GM19452 (cell line): ENCODE data around the gene LRSAM1.

ENCODE experiments used
- ATAC-seq: cut with Tn5 transposase; IDR thresholded peaks from one replicate; pipeline ENCODE4 v1.9.1; 2021; ENCODE audit not compliant: unreplicated experiment

The LRSAM1 gene

DNA sequence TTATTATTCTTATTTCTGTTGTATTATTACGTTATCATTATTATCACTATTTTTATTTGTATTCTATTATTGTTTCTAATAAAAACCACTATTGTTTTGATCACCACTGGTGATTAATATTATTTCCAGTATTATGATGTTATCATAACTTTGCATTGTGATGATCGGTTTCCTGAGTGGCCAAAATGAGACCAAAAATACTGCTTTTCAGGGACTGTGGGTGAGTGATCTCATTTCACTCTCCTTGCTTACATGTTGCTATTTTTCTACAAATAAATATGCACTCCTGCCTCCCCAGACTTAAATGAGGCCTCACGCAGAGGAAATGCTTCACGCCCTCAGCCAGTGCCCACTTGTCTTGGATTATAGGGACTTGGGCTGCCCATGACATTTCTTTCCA is 78.4 kb downstream of the LRSAM1 start:
- ATAC-seq, result no peak

DNA sequence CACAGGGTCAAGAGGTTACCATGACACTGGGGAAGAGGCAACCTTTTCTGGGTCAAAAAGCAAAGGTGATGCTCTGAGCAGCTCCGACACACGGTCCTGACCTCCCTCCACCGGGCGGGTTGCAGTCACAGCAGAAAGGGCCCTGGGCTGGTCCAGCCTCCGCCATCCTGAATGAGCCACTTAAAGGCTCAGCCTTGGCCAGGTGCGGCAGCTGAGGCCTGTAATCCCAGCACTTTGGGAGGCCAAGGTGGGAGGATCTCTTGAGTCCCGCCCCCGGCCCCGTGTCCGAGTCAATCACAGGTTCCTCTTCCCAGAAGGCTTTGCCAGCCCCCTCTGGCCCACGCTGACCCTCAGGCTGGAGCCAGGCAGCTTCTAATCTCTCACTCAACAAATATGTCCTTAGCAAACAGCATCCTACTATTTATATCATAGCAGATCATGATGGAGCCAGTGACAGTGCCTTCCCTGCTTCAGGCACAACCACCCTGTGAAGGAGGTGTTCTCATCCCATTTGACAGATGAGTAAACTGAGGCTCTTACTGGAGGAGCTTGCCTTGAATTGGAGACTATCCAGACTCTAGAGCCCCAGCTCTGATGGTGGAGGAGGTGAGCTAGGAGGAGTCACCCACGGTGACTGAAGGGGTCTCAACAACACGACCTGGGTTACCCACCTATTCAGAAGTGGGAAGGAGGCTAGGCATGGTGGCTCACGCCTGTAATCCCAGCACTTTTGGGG is 79.1 kb downstream of the LRSAM1 start:
- ATAC-seq, result no peak

DNA sequence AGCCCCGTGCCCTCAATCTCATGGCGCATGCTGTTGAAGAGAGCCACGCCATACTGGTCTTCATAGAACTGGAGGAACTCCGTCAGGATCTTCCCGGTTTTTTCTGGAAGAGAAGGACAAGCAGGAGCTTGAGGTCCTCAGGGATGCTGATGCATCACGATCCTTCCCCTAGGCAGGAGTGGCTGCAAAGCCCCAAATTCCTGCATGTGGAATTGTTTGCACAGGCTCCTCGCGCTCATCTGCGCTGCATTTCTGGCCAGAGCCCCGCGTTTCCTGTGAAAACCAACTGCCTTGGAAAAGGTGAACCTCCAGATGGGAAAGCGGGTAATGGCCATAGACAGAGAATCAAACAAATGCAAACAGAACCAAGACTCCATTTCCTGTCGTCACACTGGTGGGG is 80.4 kb downstream of the LRSAM1 start:
- ATAC-seq, result no peak

DNA sequence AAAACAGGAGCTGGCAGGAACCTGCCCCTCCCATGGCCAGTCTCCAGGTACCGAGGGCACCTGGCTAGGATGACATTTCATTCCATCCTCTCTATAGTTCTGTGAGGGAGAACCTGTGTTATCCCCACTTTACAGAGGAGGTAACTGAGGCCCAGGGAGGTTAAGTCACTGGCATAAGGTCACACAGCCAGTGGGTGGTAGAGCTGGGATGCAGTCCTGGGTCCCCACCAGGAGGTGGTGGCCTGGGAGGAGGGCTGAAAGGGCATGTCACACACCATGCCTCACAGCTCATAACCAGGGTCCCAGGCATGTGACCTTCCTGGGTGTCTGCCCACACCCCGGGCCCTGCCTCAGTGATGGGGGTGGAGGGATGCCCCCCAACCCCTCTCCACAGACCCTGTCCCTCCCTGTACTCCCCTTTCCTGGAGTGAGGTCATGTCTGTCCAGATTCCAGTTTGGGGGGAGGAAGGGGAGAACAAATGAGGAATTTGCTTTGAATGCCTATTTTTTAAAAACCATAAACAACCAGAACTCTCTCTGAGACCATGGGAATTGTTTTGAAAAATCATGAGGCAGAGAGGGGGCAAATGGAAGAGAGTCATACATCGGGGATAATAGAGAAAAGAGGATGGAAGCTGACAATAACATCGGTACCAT is 83.1 kb downstream of the LRSAM1 start:
- no peak for ATAC-seq

DNA sequence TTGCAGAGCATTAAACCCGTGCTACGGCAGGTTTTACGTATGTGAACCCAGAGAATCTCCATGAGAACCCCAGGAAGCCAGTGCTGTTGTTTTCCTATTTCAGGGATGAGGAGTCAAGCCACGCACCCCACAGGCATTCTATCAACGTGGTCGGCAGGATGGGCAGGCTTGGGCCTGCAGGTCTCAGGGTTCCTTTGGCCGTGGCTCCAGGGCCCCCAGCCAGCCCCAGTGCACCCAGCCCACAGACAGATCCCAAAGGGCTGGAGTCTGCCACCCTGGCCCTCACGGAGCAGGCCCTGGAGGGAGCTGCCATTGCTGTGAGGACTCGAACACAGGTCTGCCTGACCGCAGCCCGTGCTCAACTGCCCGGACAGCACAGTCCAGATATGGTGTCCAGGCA is 83.6 kb downstream of the LRSAM1 start:
- ATAC-seq, result no peak

DNA sequence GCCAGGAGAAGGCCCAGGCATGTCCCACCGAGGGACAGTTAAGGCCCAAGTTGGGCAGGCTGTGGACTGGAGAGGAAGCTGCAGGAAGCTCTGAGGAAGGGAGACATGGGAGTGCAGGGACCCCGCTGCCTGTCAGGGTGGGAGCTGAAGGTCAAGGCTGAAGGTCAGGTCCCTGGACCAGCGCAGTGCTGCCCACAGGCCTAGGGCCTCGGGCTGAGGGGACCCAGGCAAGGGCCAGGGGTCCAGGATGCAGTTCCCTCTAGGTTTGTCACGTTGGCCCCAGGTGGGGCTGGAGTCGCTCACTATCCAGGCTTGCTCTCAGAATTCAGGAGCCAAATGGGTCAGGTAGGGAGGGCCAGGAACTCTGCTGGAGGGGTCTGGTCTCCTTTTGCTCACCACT is 84.1 kb downstream of the LRSAM1 start:
- ATAC-seq, result no peak

DNA sequence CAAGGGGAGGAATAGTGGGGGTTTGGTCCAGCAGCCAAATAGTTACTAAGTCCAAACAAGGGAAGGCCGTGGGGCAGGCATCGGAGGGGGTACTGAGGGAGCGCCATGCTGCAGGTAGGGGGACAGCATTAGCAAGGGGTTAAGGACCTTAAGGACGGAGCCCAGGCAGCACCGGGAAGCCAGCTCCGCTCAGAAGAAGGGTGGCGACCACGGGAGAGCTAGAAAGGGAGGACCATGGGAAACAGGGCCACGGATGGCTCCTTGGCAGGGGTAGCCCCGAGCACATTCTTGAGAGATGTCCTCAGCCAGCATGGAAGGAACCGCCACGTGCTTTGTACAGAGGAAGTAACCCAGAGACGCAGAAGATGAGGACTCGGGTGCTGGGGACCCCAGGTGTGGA is 84.5 kb downstream of the LRSAM1 start:
- ATAC-seq, result no peak

DNA sequence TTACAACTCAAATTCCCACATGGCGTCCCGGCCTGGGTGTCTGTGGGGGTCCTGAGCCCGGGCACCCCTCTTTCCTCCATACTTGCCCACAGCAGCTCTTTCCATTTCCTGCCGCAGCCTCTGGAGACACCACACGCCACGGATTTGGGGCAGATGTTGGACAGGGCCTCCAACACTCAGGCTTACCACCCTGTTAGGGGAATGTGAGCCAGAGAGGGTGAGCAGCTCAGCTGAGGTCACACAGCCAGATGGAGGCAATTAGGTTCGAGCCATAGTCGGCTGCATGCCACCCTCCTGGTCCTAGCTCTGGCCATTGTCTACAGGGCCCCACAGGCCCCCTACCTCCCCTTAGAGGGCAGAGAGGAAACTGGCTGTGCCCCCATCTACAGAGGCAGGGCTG is 85.2 kb downstream of the LRSAM1 start:
- ATAC-seq, result no peak

DNA sequence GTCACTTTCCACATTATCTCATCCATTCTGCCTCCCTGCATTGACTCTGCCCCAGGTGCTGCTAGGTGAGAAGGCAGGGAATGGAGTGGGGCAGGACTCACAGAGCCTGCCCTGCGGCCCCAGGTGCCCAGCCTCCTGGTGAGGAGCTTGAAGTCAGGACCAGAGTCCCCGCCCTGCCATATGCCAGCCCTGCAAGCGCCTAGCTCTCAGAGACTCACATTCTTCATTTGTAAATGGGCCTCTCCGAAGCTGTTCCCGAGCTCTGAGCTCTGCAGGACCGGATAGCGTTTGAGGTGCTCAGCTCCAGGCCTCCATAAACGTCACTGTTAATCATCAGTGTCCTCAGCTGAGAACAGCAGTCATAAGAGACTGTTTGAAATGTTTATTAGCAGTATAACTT is 85.7 kb downstream of the LRSAM1 start:
- no peak for ATAC-seq

DNA sequence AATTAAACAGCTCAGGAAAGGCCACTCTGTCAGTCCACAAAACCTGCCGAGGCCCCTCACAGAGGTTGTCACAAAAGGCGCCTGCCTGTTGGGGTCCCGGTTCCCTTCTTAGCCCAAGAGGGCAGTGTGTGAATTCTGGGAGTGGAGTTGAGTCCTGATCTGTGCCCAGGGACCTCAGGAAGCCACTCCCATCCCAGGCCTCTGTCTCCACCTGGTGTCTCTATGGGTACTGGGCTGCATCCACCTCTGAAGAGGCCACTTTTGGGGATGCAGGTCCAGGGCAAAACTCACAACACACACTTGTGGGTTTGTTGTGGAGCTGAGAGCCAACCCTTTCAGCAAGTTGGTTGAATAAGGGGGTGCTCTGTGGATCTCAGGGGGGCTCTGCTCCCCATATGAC is 86.5 kb downstream of the LRSAM1 start:
- ATAC-seq, result no peak

DNA sequence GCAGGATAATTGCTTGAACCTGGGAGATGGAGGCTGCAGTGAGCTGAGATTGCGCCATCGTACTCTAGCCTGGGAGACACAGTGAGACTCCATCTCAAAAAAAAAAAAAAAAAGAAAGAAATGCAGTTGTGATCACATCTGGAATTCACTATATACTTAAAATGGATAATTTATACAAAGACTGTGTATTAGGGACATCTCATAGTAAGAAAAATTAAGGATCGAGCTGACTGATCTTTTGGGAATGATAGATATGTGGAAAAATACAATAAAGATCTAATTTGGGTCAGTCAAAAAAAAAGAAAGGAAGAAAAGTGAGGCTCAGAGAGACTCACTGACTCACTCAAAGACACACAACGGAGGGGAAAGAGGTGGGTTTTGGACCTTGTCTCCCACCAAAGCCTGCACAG is 87.5 kb downstream of the LRSAM1 start:
- ATAC-seq, result no peak

DNA sequence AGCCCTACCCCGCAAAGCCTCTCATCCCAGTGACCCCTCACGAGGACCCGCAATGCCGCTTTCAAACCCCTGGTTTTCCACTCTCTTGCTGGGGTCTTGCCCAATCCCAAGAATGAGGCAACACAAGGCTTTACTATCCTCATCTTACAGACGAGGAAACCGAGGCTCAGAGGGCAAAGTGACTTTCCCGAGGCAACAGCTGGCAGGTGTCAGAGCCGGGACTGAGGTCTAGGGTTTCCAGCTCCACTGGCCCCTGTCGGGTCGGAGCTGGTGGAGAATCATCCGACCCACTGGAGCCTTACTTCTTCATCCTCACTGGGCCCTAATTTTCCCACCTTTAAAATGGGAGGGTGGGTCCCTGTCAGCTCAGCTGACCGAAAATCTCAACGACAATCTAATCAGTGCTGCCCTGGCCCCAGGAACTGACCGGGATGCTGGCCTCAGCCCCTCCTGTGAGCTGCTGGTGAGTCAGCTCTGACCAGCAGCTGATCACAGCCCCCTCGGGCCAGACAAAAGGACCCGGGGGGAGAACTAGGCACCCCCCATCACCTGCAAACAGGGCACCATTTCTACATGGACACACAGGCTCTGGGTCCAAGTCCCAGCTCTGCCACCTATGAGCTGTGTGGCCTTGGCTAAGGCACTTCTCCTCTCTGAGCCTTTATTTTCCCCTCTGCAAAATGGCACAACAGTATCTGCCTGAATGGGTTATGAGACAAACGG is 88.1 kb downstream of the LRSAM1 start:
- ATAC-seq, result no peak

DNA sequence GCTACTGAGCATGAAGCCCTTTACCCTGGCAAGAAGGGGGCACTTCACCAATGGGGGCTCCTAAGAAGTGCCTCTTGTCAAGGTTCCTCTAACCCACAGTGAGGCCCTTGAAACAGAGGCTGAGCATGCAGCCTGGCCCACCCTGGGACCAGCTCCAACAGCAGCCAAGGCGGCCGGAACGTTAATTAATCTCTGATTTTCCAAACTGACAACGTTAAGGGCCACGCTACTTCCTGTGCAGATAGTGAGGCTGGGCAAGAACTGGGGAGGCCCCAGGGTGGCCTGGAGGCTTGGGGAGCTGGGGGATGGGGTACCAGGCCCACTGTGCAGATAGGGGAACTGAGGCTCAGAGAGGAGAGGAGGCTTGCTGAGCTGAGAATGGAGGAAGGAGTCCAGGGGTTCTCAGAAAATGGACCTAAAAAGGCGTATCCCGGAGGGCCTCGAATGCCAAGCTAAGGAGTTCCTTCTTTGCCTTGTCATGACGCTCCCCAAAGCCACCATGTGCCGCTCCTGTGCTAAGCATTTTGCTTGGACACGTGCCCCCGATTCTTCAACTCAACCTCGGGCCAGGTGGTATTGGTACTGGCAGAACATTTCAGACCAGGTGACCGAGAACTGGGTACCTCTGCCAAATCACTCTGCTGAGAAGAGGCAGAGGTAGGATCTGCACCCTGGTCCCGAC is 88.8 kb downstream of the LRSAM1 start:
- no peak for ATAC-seq

DNA sequence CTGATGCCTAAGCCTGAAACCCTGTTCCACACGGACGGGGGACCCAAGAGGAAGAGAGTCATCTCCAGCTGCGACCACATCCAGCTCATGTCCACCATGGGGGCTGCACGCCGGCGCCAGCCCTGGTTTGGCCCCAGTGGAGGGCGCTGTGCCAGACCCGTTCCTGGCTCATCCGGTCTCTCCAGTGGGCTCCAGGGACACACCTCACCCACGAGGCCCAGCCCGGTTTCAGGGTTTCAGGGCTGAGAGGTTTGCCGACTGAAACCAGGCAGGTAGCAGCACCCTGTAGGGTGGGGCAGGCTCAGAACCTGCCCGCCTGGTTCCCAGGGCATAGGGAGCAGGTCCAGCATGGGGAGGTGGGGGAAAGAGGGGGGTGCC is 89.3 kb downstream of the LRSAM1 start:
- ATAC-seq, result no peak

DNA sequence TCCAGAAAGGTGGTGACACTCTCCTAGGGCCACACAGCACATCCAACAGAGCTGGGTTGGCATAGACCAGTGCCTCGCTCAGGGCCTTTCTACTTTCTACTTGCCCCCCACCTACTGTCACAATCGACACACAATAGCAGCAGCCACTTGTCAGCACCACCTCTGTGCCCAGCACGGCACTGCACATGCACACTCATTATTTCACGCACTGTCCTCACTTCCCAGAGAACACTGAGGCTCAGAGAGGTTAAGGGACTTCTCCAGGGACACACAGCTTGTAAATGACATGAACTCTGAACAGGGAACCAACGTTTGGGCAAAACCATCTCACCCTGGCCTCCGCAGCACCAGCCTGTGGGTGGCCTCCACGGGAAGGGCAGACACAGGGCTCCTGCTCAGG is 89.9 kb downstream of the LRSAM1 start:
- ATAC-seq, result no peak

DNA sequence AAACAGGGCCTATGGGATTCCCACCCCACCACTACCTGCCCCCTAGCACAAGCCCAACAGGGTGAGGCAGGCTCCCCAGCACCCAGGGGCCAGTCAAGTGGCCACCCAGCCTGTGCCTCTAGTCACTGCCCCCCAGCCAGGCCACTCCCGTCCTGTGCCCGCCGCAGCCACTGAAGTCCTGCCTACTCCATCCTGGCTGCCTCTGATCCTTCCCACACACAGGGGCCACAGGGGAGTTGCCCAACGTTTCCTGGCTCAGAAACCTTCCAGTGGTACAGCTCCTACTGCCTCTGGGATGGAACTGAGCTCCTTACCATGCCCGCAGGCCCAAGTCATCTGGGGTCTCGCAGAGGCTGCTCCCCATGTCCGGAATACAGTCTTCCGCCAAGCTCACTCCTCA is 90.6 kb downstream of the LRSAM1 start:
- no peak for ATAC-seq

DNA sequence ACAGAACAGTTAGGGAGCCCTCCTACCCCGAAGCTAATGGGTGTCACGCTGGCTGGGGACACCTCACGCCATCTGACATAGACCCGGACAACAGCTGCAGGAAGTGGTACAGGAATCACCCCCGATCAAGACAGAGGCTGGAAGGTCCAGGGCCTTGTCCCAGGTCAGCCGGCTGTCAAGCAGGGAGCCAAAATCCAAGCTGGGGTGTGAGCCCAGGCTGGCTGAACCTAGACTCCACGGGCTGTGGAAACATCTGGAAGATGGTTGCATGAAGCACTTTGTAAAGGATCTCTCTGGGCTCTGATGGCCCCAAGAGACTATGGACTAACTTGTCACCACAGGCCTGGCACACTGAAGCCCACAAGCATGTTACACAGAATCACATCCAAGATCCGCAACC is 91.9 kb downstream of the LRSAM1 start:
- no peak for ATAC-seq

DNA sequence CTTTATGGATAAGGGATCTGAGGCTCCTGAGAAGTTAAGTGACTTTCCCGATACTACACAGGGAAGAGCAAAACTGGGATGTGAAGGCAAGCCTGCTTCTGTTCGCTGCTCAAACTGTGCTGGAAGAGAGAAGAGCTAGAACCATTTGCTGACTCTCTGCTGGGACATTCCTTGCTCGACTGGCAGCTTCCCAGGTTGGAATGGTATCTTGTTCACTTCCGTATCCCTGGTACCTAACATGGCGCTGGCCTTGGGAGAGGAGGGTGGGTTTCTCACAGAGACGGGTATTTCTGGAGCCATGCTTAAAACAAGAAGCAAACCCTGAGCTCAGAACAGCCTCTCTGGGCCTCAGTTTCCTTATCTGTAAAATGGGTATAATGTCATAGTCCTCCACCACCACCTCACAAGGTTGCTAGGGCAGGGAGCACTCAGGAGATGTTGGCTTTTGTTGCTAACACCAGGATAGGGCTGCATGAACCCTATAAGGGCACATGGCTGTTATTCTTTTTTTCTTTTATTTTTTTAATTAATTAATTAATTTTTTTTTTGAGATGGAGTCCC is 92.7 kb downstream of the LRSAM1 start:
- ATAC-seq, result no peak

DNA sequence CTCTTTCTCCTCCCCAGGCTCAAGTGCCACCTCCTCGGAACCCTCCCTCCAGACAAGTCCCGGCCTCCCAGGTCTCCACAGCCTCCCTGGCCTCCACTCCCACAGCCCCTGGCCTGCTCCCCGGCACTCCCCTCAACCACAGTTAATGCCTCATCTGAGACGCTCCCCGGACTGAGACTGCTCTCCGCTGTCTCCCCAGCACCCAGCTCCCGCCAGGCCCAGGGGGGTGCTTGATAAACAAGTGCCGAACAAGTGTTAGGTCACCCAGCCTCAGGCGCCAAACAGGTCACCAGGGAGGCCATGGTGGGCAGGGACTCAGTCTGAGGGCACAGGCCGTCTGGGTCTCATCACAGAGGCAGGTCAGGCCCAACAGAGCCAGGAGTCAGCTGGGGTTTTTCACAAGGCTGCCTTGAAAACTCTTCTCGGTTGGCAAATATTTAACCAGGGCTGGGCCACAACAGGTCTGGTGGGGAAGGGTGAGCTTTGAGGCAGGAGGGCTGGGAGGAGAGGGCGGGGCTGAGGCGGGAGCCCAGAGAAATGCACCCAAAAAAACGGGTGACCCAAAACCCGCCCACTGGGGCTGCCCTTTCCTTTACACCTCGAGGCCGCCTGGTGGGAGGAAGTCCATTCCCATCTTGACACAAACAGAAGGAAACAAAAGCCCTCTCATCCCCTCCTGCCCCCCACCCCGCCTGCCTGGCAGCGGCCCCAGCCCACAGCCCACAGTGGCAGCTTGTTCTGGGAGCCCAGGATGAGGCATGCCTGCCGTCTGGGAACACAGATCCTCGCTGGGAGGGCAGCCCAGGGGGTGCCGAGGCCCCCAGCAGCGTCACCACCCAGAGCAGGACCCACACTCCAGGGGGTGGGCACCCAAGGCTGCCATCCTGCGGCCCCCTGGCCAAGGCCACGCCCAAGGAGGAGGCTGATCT is 94.2 kb downstream of the LRSAM1 start:
- no peak for ATAC-seq

DNA sequence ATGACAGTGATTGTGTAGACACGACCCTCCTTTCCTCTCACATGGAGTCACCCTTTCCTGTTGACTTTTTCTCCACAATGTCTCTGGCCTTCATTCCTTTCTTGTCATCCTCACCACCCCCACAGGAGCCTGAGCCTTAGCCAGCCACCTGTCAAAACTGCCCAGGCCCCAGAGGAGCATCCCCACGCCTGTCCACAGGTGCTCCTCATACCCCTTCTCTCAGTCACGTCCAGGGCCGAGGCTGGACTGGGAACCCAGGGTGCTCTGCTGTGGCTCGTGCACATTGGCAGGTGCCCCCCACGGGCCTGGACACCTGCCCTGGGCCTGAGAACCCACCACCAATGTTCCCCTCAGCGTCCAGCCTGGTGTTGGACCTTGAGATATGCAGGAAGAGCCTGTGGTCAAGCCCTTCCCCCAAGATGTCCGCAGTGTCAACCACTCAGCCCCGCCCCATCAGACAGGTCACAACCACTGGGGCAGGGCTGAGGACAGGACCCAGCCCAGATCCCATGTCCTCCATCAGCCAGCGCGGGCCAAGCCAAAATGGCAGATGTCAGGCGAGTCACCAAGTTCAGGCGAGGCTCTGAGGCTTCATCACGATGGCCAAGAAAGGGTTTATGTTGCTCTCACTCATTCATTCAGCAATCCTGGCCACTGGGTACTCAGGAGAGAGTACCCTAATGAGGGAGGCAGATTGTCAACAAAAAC is 95.0 kb downstream of the LRSAM1 start:
- no peak for ATAC-seq
